HG02610 (cell line): ENCODE results near the gene MMP15.

Experiments used
- ATAC-seq: cut with Tn5 transposase; IDR thresholded peaks from one replicate; pipeline ENCODE4 v1.9.1; 2021; ENCODE audit warnings: mild to moderate bottlenecking, moderate library complexity; ENCODE audit not compliant: unreplicated experiment

The MMP15 gene

GRCh38 chr16:58034774-58035173, 9.2 kb downstream of the MMP15 start:
- no peak for ATAC-seq

DNA sequence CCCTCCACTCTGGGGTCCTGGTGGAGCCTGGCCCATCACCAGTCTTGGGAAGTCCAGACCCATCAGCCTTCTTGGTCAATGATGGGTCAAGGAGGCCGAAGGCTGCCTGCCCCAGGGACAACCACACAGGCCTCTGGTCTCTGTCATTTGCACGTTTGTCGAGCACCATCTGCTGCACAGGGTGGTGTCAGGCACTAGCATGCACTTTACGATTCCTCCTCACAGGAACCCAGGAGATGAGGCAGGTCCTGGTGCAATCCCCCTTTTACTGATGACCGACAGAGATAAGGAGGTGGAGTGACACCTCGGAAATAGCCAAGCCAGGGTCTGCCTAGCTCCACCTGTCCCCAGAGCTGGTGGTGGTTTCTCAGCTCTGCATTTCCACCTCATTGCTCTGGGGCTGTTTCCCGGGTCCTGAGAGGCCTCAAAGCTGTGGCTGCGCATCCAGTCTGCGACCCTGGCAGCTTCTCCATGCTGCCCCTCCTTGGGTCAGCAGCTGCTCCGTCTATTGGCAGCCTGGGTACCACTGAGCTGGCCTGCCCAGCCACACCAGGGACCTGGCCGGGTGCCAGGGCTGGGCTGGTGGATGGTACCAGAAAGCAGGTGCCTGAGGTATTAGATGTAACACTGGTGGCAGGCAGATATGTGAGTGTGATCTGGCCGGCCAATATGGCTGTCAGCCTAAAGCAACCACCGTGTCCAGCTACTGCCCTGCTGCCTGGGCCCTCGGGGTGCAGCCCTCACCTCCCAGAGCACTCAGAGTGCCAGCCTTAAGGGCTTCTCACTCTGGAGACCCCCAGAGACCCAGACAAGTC, 10.0 kb downstream of the MMP15 start:
- ATAC-seq: no peak

GRCh38 chr16:58036943-58037342, 11.4 kb downstream of the MMP15 start:
- no peak for ATAC-seq

- no peak for ATAC-seq
Measured at GRCh38 chr16:58037365-58038057, 12.0 kb downstream of the MMP15 start.

DNA sequence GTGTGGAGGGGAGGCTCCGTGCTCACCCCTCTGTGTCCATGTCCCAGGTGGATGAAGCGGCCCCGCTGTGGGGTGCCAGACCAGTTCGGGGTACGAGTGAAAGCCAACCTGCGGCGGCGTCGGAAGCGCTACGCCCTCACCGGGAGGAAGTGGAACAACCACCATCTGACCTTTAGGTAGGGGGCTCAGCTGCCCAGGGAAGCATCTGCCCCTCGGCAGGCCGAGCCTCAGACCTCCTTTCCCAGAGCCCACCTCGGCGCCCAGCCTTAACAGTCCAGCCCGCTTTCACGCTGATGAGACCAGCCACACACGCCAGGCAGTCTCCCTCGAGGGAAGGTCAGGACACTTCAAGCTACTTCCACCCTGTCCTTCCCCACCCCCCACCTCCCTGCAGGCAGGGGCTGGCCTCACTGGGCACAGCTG, 12.7 kb downstream of the MMP15 start:
- no peak for ATAC-seq

GRCh38 chr16:58039829-58040495, 14.4 kb downstream of the MMP15 start:
- ATAC-seq: no peak

DNA sequence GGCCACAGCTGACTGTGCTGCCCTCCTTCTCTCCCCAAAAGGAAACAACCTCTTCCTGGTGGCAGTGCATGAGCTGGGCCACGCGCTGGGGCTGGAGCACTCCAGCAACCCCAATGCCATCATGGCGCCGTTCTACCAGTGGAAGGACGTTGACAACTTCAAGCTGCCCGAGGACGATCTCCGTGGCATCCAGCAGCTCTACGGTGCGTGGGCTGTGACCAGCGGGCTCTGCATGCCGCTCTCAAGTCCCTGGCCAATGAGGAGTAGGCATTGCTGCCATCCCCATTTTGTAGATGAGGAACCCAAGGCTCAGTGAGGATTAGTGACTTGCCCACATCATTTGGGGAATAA, 14.9 kb downstream of the MMP15 start:
- ATAC-seq: no peak

GRCh38 chr16:58040945-58041627, 15.5 kb downstream of the MMP15 start:
- ATAC-seq: no peak

DNA sequence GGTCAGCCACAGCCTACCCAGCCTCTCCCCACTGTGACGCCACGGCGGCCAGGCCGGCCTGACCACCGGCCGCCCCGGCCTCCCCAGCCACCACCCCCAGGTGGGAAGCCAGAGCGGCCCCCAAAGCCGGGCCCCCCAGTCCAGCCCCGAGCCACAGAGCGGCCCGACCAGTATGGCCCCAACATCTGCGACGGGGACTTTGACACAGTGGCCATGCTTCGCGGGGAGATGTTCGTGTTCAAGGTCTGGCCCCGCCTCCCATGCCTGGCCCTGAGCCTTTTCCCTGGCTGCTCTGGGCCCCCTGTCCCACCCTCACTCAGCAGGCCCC, 16.0 kb downstream of the MMP15 start:
- no peak for ATAC-seq

DNA sequence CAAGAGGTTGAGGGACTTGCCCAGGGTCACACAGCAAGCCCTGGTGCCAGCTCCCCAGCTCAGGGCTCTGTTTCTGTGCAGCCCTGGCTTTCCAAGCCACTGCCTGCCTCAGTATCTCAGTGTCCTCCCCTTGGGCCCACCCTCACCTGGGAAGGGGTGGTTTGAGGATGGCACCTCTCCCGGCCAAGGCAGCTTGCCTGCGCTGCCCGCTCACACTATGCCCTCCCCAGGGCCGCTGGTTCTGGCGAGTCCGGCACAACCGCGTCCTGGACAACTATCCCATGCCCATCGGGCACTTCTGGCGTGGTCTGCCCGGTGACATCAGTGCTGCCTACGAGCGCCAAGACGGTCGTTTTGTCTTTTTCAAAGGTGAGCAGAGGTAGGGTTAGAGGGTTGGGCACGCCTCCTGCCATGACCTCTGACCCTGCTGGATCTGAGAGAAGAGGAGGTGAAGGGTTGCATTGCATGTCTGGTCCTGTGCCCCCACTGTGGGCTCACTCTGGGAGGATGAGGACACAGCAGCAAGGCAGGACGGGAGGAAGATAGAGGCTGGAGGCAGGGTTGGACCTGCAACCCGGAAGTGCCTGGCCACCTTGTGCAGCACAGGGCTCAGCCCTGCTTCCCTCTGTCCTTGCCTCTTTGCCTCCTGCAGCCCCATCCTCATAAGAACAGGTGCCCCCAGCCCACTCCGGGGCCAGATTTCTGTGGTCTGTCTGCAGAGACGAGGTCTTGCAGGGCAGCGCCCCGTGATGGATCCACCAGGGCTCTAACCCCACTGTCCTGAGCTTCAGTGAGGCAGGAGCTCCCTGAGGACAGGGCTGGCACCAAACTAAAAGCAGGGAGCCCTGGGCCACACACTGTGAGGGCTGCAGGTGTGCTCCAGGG, 16.7 kb downstream of the MMP15 start:
- ATAC-seq: no peak

DNA sequence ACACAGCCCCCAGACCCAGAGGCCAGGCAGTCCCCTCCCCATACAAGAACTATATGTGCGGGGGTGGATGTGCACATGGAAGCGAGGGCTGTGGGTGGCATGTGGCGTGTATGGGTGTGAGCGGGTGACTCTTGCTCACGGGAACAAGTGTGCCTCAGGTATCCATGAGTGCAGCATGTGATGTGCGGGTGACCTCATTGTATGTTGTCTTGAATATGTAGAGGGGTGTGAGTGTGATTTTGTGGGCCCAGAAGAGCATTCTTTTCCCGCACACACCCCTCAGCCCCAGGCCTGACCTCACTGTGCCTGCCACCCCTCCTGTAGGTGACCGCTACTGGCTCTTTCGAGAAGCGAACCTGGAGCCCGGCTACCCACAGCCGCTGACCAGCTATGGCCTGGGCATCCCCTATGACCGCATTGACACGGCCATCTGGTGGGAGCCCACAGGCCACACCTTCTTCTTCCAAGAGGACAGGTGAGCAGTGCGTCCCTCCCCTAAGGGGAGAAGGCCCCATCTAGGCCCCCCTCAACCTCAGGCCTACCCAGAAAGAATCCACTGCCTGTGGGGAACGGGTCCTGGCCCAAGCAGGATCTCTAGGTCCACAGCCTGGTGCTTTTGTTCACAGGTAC, 17.4 kb downstream of the MMP15 start:
- ATAC-seq: no peak

DNA sequence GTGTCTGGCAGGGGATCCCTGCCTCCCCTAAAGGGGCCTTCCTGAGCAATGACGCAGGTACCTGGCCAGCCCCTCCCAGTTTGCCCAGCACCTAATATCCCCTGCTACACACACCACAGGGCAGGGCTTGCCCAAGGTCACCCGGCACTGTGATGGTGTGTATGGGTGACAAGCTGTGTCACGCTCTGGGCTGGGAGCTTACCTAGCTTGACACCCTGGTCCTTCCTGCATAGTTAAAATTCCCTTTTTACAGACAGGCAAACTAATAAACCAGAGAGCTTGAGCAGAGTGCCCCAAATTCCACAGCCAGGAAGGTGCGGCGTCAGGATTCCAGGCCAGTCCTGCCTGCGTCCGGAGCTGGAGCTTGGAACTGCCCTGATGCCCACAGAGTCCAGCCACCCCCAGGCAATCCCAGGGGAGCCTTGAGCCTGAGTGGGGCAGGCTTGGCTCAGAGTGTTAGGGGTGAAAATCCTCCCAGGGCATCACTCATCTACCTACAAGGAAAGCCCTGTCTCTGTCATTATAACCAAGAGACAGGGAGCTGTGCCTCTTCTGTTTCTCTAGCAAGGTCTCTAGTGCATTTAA, 18.1 kb downstream of the MMP15 start:
- ATAC-seq: no peak

DNA sequence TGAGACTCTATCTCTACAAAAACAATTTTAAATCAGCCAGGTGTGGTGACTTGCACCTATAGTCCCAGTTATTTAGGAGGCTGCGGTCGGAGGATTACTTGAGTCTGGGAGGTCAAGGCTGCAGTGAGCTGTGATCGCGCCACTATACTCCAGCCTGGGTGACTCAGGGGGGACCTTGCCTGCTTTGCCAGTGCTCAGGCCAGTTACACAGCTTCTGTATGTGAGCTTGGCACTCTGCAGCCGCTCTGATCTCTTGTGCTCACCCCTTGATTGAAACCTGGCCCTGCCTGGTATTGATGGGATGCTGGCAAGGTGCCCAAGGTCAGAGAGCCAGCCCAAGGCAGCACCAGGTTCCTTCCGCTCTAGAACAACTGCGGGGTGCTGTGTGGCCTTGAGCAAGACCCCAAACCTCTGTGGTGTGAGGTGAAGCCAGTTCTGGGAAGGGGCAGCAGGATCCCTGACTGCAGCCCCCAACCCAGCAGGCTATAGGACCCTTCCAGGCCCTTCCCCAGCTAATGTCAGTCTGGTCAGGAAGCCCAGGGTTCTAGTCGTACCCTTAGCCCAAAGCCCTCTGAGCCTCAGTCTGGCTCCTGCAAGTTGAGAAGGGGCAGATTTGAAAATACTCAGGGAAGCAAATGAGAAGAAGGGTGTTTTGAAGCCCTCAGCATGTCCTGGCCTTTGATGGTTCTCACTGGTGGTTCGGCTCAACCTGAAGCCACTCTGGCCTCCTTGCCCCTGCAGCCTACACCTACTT, 18.9 kb downstream of the MMP15 start:
- no peak for ATAC-seq

DNA sequence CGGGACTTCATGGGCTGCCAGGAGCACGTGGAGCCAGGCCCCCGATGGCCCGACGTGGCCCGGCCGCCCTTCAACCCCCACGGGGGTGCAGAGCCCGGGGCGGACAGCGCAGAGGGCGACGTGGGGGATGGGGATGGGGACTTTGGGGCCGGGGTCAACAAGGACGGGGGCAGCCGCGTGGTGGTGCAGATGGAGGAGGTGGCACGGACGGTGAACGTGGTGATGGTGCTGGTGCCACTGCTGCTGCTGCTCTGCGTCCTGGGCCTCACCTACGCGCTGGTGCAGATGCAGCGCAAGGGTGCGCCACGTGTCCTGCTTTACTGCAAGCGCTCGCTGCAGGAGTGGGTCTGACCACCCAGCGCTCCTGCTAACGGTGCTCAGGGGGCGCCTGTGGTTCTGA, 19.5 kb downstream of the MMP15 start:
- no peak for ATAC-seq

DNA sequence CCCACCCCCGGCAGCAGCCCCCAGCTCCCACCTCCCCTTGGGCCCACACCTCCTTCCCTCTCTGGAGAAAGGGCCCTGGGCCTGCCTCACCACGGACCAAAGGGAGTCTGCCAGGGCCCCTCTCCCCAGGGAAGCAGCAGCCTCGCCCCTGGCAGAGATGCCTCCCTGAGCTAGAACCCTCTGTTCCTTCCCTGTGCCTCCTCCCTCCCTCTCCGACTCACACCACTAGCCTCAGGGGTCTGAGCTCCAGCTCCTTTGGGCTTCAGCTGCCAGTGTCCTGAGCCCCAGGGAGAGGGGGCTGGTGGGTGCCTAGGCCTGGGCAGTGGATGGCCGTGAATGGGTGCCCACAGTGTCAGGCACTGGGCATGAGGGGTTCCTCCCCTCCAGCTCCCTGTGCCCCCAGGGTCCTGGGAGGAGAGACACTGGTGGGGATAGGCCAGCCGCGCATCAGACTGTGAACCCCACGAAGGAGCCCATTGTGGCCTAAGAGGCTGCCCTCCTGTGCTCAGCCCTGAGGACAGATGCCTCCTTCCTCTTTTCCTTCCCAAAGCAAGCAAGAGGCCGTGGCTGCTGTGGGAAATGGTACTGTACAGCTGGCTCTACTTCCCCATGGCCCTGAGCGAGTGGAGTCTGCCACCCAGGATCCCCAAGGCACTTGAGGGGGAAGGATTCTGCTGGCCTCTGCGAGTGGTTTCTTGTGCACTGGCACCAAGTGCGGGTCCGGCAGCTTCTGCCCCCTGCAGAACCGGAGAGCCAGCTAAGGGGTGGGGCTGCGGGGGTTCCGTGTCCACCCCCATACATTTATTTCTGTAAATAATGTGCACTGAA, 20.7 kb downstream of the MMP15 start:
- no peak for ATAC-seq

DNA sequence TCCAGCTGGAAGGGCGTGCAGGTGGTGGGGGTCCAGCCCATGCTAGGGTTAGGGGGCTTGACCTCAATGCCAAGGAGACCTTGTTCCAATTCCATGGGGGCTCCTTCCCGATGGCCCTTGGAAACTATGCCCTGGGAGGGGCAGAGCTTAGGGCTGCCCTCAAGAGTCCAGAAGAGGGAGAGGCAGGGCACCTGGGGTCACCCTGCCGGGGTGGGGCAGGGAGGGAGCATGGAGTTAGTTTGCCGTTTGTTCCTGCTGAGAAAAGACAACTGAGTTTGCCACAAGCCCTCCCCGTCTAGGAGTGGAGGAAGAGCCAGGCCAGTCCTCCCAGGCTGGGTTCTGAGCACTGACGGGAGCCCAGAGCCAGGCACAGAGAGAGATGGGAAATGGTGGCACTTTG, 21.4 kb downstream of the MMP15 start:
- ATAC-seq: no peak

DNA sequence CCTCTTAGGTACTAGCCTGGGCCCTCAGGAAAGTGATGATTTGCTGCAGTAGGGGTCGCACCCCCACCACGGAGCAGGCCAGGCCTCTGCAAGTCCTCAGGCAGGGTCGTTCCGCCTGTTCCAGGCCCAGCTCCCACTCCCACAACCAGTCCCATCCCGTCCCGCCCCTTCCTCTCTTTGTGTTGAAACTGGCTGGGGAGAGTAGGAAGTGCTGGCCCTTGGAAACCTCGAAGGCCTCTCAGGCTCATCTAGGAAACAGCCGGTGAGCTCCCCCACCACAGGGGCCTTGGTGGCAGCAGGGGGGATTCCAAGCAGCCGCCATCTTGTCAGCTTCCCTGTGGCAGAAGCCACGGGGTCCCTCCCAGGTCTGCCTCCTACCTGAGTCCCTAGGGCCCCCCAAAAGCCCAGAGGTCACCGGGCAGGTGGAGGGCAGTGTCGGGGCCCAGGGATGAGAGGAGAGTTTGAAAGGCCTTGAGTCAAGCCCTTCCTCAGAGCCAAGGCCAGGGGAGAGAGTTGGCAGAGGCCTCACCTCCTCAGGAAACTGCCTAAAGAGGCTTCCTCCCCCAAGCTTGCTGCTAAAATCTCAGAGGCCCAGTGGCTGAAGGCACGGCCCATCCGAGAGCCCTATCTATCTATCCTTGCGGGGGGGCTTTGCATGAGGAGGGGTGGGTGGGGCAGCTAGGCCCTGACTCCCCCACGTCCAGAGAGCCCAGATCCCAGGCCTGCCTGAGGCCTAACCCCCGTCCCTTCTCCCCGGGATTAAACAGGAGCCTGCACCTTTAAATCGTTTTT, 22.2 kb downstream of the MMP15 start:
- ATAC-seq: no peak
